Naive thymus-derived CD4-positive, alpha-beta T cell (primary cell): Measurements from ENCODE around the gene SYNGR1. TPM values are rescaled to one million over a fixed set of nuclear protein-coding genes. Genes with fewer than 3 reads are reported as not detected.
A peak's percentile ranks its signal among the peaks of the same experiment; 100 is the strongest.
"Not testable (repeated sequence)": the region's sequence is repeated elsewhere in the genome, so short reads cannot be mapped to it uniquely, and the experiment has no call there.

Experiments
- ATAC-seq: fragments of 150-1000 bp; cut with Tn5 transposase; 2 replicates; pipeline ENCODE4 v1.10.0; 2021; ENCODE audit warnings: mild to moderate bottlenecking, moderate library complexity
- CTCF ChIA-PET: fragments of 350-600 bp; sonication (Branson Sonifier 250); formaldehyde crosslinking; loops from one replicate; lab custom pipeline; 2021; ENCODE audit warnings: antibody characterized with exemption; lab: Charles Lee
- POLR2A ChIA-PET: fragments of 350-600 bp; sonication (Branson Sonifier 250); formaldehyde crosslinking; loops from one replicate; lab custom pipeline; 2021; ENCODE audit warnings: antibody characterized with exemption, inconsistent platforms; lab: Charles Lee
- DNase-seq, 9 donors: peaks; one replicate each; pipeline versions ENCODE4 v3.0.0 to v3.0.0-alpha.2; 2020 to 2022; ENCODE audit warnings: mixed read lengths in 1 of 9
- H3K27ac ChIP-seq: one replicate; pipeline ENCODE4 v1.7.0; 2013; ENCODE audit warnings: mild to moderate bottlenecking, low read depth, low read length, moderate library complexity
- H3K27me3 ChIP-seq, 2 donors: one replicate each; pipeline ENCODE4 v1.7.0; 2013; ENCODE audit warnings: low read length in 2 of 2, mild to moderate bottlenecking in 2 of 2, moderate library complexity in 2 of 2; ENCODE audit not compliant: control insufficient read depth in 2 of 2, insufficient read depth in 2 of 2
- H3K36me3 ChIP-seq, 3 experiments: 1 replicate in 2 of 3; 2 replicates in 1 of 3; pipeline ENCODE4 v1.7.0; 2013; ENCODE audit warnings: low read length in 3 of 3, mild to moderate bottlenecking in 3 of 3, moderate library complexity in 1 of 3; ENCODE audit not compliant: insufficient read depth in 3 of 3, control insufficient read depth in 2 of 3
- H3K4me1 ChIP-seq, 2 donors: one replicate each; pipeline ENCODE4 v1.7.0; 2013; ENCODE audit warnings: low read length in 2 of 2, mild to moderate bottlenecking in 2 of 2, moderate library complexity in 1 of 2; ENCODE audit not compliant: control insufficient read depth in 2 of 2, insufficient read depth in 2 of 2
- H3K4me3 ChIP-seq: 2 replicates; pipeline ENCODE4 v1.7.0; 2013; ENCODE audit warnings: mild to moderate bottlenecking, low read length
- H3K9me3 ChIP-seq, 3 experiments: 1 replicate in 2 of 3; 2 replicates in 1 of 3; pipeline ENCODE4 v1.7.0; 2013; ENCODE audit warnings: low read length in 3 of 3; ENCODE audit not compliant: control insufficient read depth in 2 of 3
- H3K27ac Mint-ChIP-seq, 9 donors: one replicate each; pipeline ENCODE4 v1.8.0; 2020 to 2022; ENCODE audit warnings: mixed read lengths in 9 of 9, mild to moderate bottlenecking in 8 of 9, moderate library complexity in 5 of 9, inconsistent platforms in 2 of 9
- H3K27me3 Mint-ChIP-seq, 5 donors: one replicate each; pipeline ENCODE4 v1.8.0; 2021 to 2022; ENCODE audit warnings: mixed read lengths in 5 of 5, mild to moderate bottlenecking in 1 of 5
- H3K36me3 Mint-ChIP-seq, 5 donors: one replicate each; pipeline ENCODE4 v1.8.0; 2020 to 2022; ENCODE audit warnings: mixed read lengths in 5 of 5, mild to moderate bottlenecking in 3 of 5, inconsistent platforms in 1 of 5
- H3K4me1 Mint-ChIP-seq, 7 donors: one replicate each; pipeline ENCODE4 v1.8.0; 2020 to 2022; ENCODE audit warnings: mixed read lengths in 7 of 7, mild to moderate bottlenecking in 3 of 7, inconsistent platforms in 1 of 7
- H3K4me3 Mint-ChIP-seq, 10 donors: one replicate each; pipeline ENCODE4 v1.8.0; 2020 to 2022; ENCODE audit warnings: mild to moderate bottlenecking in 10 of 10, mixed read lengths in 10 of 10, moderate library complexity in 6 of 10, inconsistent platforms in 2 of 10
- H3K9me3 Mint-ChIP-seq, 11 donors: one replicate each; pipeline ENCODE4 v1.8.0; 2020 to 2022; ENCODE audit warnings: mixed read lengths in 11 of 11, mild to moderate bottlenecking in 4 of 11, inconsistent platforms in 1 of 11, moderate library complexity in 1 of 11
- intact Hi-C, 2 donors: fragments of 100-400 bp; cut with micrococcal nuclease; formaldehyde crosslinking; loops; one replicate each; pipeline ENCODE4 v1.15.1; 2023
- polyA plus RNA-seq, 2 donors: library from polyadenylated mRNA; unstranded; fragments of 300-500 nt; fragmentation: Illumina TruSeq; gene quantifications; one replicate each; pipeline ENCODE4 v1.2.3, GENCODE V29; 2021
- total RNA-seq, 6 experiments: library from RNA in 5 of 6; stranded (reverse) in 5 of 6; gene quantifications; 1 replicate in 5 of 6; 2 replicates in 1 of 6; pipeline ENCODE4 v1.2.3 and lab custom pipeline; 2021 to 2026

Gene SYNGR1
- total and polyA plus RNA-seq, 7 experiments from 2014 or later = 0.12 to 7.0 (median 1.5) TPM

DNA sequence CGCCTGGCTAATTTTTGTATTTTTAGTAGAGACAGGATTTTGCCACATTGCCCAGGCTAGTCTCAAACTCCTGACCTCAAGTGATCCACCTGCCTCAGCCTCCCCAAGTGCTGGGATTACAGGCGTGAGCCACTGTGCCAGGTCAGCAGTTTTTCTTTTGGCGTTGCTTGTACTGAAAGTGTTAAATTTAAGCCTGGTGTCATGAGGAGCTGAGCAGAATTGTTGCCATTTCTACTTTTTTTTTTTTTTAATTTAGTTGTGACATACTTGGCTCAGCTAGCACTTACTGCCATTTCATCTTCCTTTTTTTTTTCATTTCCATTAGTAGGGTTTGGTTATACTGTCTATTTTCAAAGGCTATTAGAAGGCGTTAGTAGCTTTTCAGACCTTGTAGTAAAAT is 60.5 kb downstream of the SYNGR1 start:
- no peak for DNase-seq
- peak overlapping the region in 3 of 9 donors; percentile 55 to 86 (median 55) for H3K27ac Mint-ChIP-seq
- H3K36me3 Mint-ChIP-seq = peaks cover 0 to 19% (median 5%) of the 10 kb centered on the region in 5 donors
- peaks cover 0 to 4% (median 0%) of the 10 kb centered on the region in 3 experiments for H3K36me3 ChIP-seq
- ChIA-PET POLR2A (interaction anchor here (0.6 to 9.1 kb wide), 7 partner anchors 8 to 1049 kb away, joined by 3 to 75 read pairs (median 4); partner anchors contain the start of genes ATF4, MIEF1 and TAB1), CTCF (interaction anchor here (4.5 kb wide), 1 partner anchor 11 kb away, joined by 39 read pairs; the partner anchor contains the start of gene TAB1)
- no peak for ATAC-seq
- no peaks in the 10 kb centered on the region for H3K27me3 ChIP-seq
- H3K27me3 Mint-ChIP-seq = no peaks in the 10 kb centered on the region
- peaks cover 12 to 43% of the 10 kb centered on the region in 2 donors for H3K4me1 ChIP-seq
- no peak overlapping the region for H3K27ac ChIP-seq
- H3K9me3 Mint-ChIP-seq = no peaks in the 10 kb centered on the region
- peak overlapping the region in 2 of 10 donors; percentile 71 to 75 for H3K4me3 Mint-ChIP-seq
- no peaks in the 10 kb centered on the region for H3K9me3 ChIP-seq
- no peak overlapping the region for H3K4me3 ChIP-seq
- H3K4me1 Mint-ChIP-seq = peaks cover 57 to 91% (median 75%) of the 10 kb centered on the region in 7 donors
- intact Hi-C loops = loop anchor here in 1 of 2 donors (5.0 to 10.0 kb wide), 2 partner anchors 65 to 82 kb away; partner anchors contain the start of gene SYNGR1

- H3K9me3 ChIP-seq, H3K27me3 ChIP-seq, DNase-seq, H3K36me3 ChIP-seq, H3K9me3 Mint-ChIP-seq, ATAC-seq, H3K27me3 Mint-ChIP-seq: not testable (repeated sequence)
- POLR2A ChIA-PET = interaction anchor here (0.8 to 9.1 kb wide), 11 partner anchors 9 to 632 kb away, joined by 3 to 75 read pairs (median 7); partner anchors contain the start of genes ATF4, MIEF1, RPL3 and TAB1
- H3K4me3 ChIP-seq = peak overlapping the region; percentile 29
- Mint-ChIP-seq H3K4me3 (peak overlapping the region; percentile 53 to 82 (median 72)), H3K4me1 (peaks cover 53 to 97% (median 79%) of the 10 kb centered on the region in 7 donors), H3K27ac (peak overlapping the region; percentile 58 to 93 (median 86)), H3K36me3 (peaks cover 0 to 12% (median 5%) of the 10 kb centered on the region in 5 donors)
- H3K4me1 ChIP-seq = peaks cover 12 to 60% of the 10 kb centered on the region in 2 donors
- H3K27ac ChIP-seq = peak overlapping the region; percentile 44
- CTCF ChIA-PET = interaction anchor here (0.6 to 4.5 kb wide), 9 partner anchors 9 to 689 kb away, joined by 3 to 39 read pairs (median 3); partner anchors contain the start of gene TAB1
- intact Hi-C loops = loop anchor here (1.0 to 10.0 kb wide), 5 partner anchors 13 to 108 kb away; partner anchors contain the start of genes TAB1 (in 2 of the 2), ATF4 (in 1 of the 2) and SYNGR1 (in 1 of the 2)
Measured at GRCh38 chr22:39411828-39412365, 62.1 kb downstream of the SYNGR1 start.

DNA sequence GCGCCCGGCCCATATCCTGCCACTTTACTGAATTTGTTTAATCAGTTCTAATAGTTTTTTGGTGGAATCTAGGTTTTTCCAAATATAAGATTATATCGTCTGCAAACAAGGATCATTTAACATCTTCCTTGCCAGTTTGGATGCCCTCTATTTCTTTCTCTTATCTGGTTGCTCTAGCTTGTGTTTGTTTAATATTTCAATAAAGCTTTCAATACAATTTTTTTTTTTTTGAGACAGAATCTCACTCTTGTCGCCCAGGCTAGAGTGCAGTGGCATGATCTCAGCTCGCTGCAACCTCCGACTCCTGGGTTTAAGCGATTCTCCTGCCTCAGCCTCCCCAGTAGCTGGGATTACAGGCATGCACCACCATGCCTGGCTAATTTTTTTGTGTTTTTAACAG is 63.4 kb downstream of the SYNGR1 start:
- CTCF ChIA-PET = interaction anchor here (1.1 to 4.5 kb wide), 4 partner anchors 10 to 116 kb away, joined by 5 to 39 read pairs (median 6); partner anchors contain the start of gene TAB1
- intact Hi-C loops = loop anchor here in 1 of 2 donors (5.0 to 10.0 kb wide), 2 partner anchors 68 to 79 kb away; partner anchors contain the start of gene SYNGR1

DNA sequence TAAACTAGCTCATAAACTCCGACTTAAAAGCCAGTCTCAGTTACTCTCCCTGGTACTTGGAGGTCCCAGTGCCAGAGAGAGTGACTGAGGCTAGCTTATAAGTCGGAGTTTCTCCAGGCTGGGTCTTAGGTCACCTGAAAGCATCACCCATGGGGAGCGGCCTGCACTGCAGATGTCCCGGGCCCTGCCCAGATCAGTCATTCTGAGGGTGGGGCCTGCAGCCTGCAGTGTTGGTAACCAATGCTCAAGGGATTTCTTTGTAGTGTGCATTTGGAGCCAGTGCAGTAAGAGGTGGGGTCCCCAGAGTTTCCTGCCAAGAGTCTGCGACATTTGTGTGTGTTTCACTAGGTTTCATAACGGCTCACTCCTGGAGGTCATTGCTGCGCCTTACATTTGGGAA is 64.6 kb downstream of the SYNGR1 start:
- POLR2A ChIA-PET = interaction anchor here (0.6 to 9.1 kb wide), 7 partner anchors 10 to 106 kb away, joined by 3 to 75 read pairs (median 4); partner anchors contain the start of genes ATF4 and TAB1
- ATAC-seq (no peak), DNase-seq (peak in 3 of 9 donors; percentile 22 to 25 (median 23))
- Mint-ChIP-seq H3K27me3 (no peaks in the 10 kb centered on the region), H3K4me3 (peak overlapping the region; percentile 14 to 78 (median 72)), H3K27ac (peak overlapping the region in 8 of 9 donors; percentile 54 to 93 (median 86)), H3K36me3 (peaks cover 9 to 24% (median 16%) of the 10 kb centered on the region in 5 donors), H3K9me3 (no peaks in the 10 kb centered on the region), H3K4me1 (peaks cover 45 to 94% (median 70%) of the 10 kb centered on the region in 7 donors)
- intact Hi-C loops = loop anchor here in 1 of 2 donors (5.0 to 10.0 kb wide), 2 partner anchors 70 to 78 kb away; partner anchors contain the start of gene SYNGR1
- Histone ChIP-seq H3K36me3 (peaks cover 0 to 33% (median 12%) of the 10 kb centered on the region in 3 experiments), H3K9me3 (no peaks in the 10 kb centered on the region), H3K27me3 (no peaks in the 10 kb centered on the region), H3K4me3 (no peak overlapping the region), H3K27ac (peak overlapping the region; percentile 38), H3K4me1 (peaks cover 12 to 62% of the 10 kb centered on the region in 2 donors)
- CTCF ChIA-PET = interaction anchor here (1.0 to 4.5 kb wide), 3 partner anchors 15 to 87 kb away, joined by 3 to 39 read pairs (median 5); partner anchors contain the start of gene TAB1

More for the DNA sequence above, 63.4 kb downstream of the SYNGR1 start:
- not testable (repeated sequence) for ATAC-seq, H3K4me3 ChIP-seq, H3K27me3 ChIP-seq, H3K27me3 Mint-ChIP-seq, H3K9me3 ChIP-seq, H3K9me3 Mint-ChIP-seq, DNase-seq
- peaks cover 12 to 62% of the 10 kb centered on the region in 2 donors for H3K4me1 ChIP-seq
- H3K4me1 Mint-ChIP-seq = peaks cover 49 to 92% (median 70%) of the 10 kb centered on the region in 7 donors
- H3K36me3 Mint-ChIP-seq = peaks cover 0 to 15% (median 5%) of the 10 kb centered on the region in 5 donors
- peak overlapping the region; percentile 38 for H3K27ac ChIP-seq
- H3K4me3 Mint-ChIP-seq = peak overlapping the region in 9 of 10 donors; percentile 41 to 76 (median 69)
- peak overlapping the region; percentile 58 to 93 (median 78) for H3K27ac Mint-ChIP-seq
- POLR2A ChIA-PET = interaction anchor here (0.6 to 9.1 kb wide), 10 partner anchors 9 to 803 kb away, joined by 3 to 75 read pairs (median 6); partner anchors contain the start of genes ATF4, MIEF1, RPL3 and TAB1
- H3K36me3 ChIP-seq = peaks cover 0 to 21% (median 12%) of the 10 kb centered on the region in 3 experiments

DNA sequence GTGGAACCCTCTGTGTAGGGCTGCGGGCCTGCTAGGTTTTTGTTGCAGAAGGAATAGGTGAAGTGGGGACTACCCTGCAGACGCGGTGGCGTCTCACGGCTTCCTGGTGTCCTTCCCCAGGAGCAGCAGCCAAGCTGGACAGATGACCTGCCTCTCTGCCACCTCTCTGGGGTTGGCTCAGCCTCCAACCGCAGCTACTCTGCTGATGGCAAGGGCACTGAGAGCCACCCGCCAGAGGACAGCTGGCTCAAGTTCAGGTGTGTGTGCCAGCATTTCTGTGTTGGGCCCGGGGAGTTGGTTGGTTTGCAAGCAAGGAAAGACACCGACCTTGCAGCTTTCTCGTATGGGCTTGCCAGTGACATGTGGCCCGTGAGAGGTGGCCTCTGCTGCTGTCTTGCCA is 65.1 kb downstream of the SYNGR1 start:
- ATAC-seq (no peak), DNase-seq (no peak)
- H3K27me3 Mint-ChIP-seq = no peaks in the 10 kb centered on the region
- peaks cover 12 to 27% (median 20%) of the 10 kb centered on the region in 5 donors for H3K36me3 Mint-ChIP-seq
- peaks cover 41 to 91% (median 67%) of the 10 kb centered on the region in 7 donors for H3K4me1 Mint-ChIP-seq
- H3K27me3 ChIP-seq = no peaks in the 10 kb centered on the region
- no peaks in the 10 kb centered on the region for H3K9me3 ChIP-seq
- no peak overlapping the region for H3K4me3 ChIP-seq
- H3K9me3 Mint-ChIP-seq = no peaks in the 10 kb centered on the region
- peak overlapping the region; percentile 38 for H3K27ac ChIP-seq
- intact Hi-C loops = loop anchor here in 1 of 2 donors (5.0 to 10.0 kb wide), 2 partner anchors 70 to 77 kb away; partner anchors contain the start of gene SYNGR1
- H3K4me3 Mint-ChIP-seq = peak overlapping the region; percentile 14 to 78 (median 72)
- H3K4me1 ChIP-seq = peaks cover 12 to 62% of the 10 kb centered on the region in 2 donors
- POLR2A ChIA-PET = interaction anchor here (0.8 to 9.1 kb wide), 6 partner anchors 9 to 106 kb away, joined by 3 to 75 read pairs (median 10); partner anchors contain the start of genes ATF4 and TAB1
- CTCF ChIA-PET = interaction anchor here (1.1 to 2.8 kb wide), 3 partner anchors 16 to 87 kb away, joined by 3 to 13 read pairs (median 4); partner anchors contain the start of gene TAB1
- peak overlapping the region in 6 of 9 donors; percentile 79 to 93 (median 89) for H3K27ac Mint-ChIP-seq
- peaks cover 0 to 38% (median 12%) of the 10 kb centered on the region in 3 experiments for H3K36me3 ChIP-seq
